Cardiac muscle cell (in vitro differentiated cells and primary cell): Measurements from ENCODE around the gene KDM5A. TPM values are rescaled to one million over a fixed set of nuclear protein-coding genes. Genes with fewer than 3 reads are reported as not detected.
A peak's percentile ranks its signal among the peaks of the same experiment; 100 is the strongest.

Experiments used
- DNase-seq, 2 donors: peaks; one replicate each; pipeline versions ENCODE4 v3.0.0 to v3.0.0-alpha.2; 2010 to 2017; ENCODE audit warnings: low read depth in 1 of 2, low spot score in 1 of 2
- H3K27ac ChIP-seq: fragments of 200-600 bp; sonication (generic); 2 replicates; pipeline ENCODE4 v1.5.1; 2016
- H3K27me3 ChIP-seq: fragments of 200-600 bp; sonication (generic); 2 replicates; pipeline ENCODE4 v1.6.0; 2016; ENCODE audit warnings: control low read depth
- H3K36me3 ChIP-seq: fragments of 200-600 bp; sonication (generic); 2 replicates; pipeline ENCODE4 v1.5.1; 2016; ENCODE audit warnings: control low read depth
- H3K4me1 ChIP-seq: fragments of 200-600 bp; sonication (generic); 2 replicates; pipeline ENCODE4 v1.8.1; 2017; ENCODE audit warnings: low read depth, mild to moderate bottlenecking, mixed run types
- H3K4me3 ChIP-seq: fragments of 200-600 bp; sonication (generic); 2 replicates; pipeline ENCODE4 v1.5.1; 2016; ENCODE audit warnings: mild to moderate bottlenecking
- H3K9me3 ChIP-seq: fragments of 200-600 bp; sonication (generic); 2 replicates; pipeline ENCODE4 v1.5.1; 2017; ENCODE audit warnings: low read depth, mild to moderate bottlenecking, control low read depth
- polyA plus RNA-seq: library from polyadenylated mRNA; unstranded; fragments of >200 nt; fragmentation: Nextera tagmentation; extraction: Ambion mirVana; gene quantifications from 2 replicates; pipeline ENCODE4 v1.2.1, GENCODE V29; 2016
- total RNA-seq: library from RNA; depleted of rRNA; stranded (reverse); fragments of >200 nt; gene quantifications from 2 replicates; pipeline ENCODE4 v1.2.3, GENCODE V29; 2016
- TF ChIP-seq, protein P1 (sequence below): IDR thresholded peaks from 2 replicates; pipeline ENCODE4 v1.5.1; 2012; ENCODE audit warnings: low read depth, mild to moderate bottlenecking, low read length

The KDM5A gene
- total and polyA plus RNA-seq, 2 experiments from 2014 or later: 36.3 to 41.1 TPM

- TF ChIP-seq, protein P1, sequence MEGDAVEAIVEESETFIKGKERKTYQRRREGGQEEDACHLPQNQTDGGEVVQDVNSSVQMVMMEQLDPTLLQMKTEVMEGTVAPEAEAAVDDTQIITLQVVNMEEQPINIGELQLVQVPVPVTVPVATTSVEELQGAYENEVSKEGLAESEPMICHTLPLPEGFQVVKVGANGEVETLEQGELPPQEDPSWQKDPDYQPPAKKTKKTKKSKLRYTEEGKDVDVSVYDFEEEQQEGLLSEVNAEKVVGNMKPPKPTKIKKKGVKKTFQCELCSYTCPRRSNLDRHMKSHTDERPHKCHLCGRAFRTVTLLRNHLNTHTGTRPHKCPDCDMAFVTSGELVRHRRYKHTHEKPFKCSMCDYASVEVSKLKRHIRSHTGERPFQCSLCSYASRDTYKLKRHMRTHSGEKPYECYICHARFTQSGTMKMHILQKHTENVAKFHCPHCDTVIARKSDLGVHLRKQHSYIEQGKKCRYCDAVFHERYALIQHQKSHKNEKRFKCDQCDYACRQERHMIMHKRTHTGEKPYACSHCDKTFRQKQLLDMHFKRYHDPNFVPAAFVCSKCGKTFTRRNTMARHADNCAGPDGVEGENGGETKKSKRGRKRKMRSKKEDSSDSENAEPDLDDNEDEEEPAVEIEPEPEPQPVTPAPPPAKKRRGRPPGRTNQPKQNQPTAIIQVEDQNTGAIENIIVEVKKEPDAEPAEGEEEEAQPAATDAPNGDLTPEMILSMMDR: no peak
- peak in 1 of 2 donors; percentile 13 for DNase-seq
- Histone ChIP-seq H3K4me3 (no peak overlapping the region), H3K27ac (peak overlapping the region; percentile 76), H3K36me3 (no peaks in the 10 kb centered on the region), H3K9me3 (no peaks in the 10 kb centered on the region), H3K27me3 (no peaks in the 10 kb centered on the region), H3K4me1 (peaks cover 24% of the 10 kb centered on the region)
Measured at GRCh38 chr12:269191-269590, 119.9 kb downstream of the KDM5A start.

- H3K36me3 ChIP-seq: no peaks in the 10 kb centered on the region
- H3K4me1 ChIP-seq: peaks cover 31% of the 10 kb centered on the region
- DNase-seq: no peak
Measured at GRCh38 chr12:268483-268840, 120.7 kb downstream of the KDM5A start.

DNA sequence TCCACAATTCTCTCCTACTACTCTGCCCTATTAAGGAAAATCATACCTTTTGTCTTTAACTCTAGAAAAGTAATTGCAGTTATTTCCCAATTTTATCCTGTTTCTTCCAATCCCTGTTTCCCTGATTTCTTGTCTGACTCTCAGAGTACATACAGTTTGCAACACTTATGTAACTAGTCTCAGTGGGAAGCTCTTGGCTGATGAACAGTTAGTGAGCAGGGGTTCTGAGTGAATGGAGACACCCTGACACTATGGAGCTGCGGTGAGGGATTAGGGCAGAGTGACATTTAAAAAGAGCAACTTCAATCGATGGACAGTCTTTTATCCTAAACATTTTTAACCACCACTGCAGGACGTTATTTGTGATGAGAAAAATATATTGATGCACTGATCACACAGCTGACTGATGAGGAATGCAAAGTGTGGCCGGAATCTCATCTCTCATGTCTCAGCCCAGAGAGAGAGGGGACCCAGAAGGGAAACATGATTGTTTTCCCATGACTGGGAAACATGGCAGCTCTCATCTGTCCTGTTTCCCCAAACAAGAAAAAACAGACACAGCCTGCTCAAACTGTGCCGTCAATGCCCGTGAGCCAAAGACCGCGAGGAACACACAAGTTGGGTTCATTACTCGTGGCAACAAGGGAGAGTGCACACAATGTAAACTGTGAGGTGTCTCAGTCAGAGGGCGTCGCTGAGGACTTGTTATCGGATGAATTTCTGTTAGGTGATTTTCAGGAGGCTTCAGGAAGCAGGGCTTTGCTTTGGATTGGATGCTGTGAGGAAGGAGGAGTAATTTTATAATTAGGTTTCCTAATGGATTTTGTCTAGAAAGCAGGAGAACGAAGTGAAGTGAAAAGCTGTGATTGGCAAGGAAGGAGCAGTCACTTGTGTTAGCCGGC is 121.3 kb downstream of the KDM5A start:
- TF ChIP-seq, protein P1: no peak
- DNase-seq: peak in 1 of 2 donors; percentile 20
- no peak overlapping the region for H3K4me3 ChIP-seq
- H3K9me3 ChIP-seq: no peaks in the 10 kb centered on the region
- peaks cover 37% of the 10 kb centered on the region for H3K4me1 ChIP-seq
- peak overlapping the region; percentile 76 for H3K27ac ChIP-seq
- no peaks in the 10 kb centered on the region for H3K27me3 ChIP-seq
- H3K36me3 ChIP-seq: no peaks in the 10 kb centered on the region

More at GRCh38 chr12:268483-268840, 120.7 kb downstream of the KDM5A start:
- Histone ChIP-seq H3K27me3 (no peaks in the 10 kb centered on the region), H3K9me3 (no peaks in the 10 kb centered on the region), H3K27ac (peak overlapping the region; percentile 76), H3K4me3 (no peak overlapping the region)
- TF ChIP-seq, protein P1: no peak

DNA sequence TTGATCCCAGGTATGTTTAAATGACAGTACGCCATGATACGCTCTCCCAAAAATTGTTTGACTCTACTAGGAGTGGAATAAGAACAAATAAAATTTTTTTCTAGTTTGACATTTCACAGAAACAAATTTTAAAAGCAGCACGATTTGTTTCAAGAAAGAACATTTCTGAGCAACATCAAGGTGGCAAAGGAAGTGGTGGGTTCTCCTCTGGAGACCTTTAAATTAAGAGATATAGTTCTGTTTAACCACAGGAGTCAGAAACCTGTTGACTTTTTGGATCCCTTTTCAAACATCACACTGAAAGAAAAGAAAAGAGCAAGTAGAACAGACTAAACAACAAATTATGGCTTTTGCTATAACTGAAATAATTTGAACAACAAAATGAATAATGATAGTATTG is 124.0 kb downstream of the KDM5A start:
- Histone ChIP-seq H3K27me3 (no peaks in the 10 kb centered on the region), H3K4me3 (no peak overlapping the region), H3K27ac (no peak overlapping the region), H3K9me3 (no peaks in the 10 kb centered on the region), H3K36me3 (no peaks in the 10 kb centered on the region), H3K4me1 (peaks cover 46% of the 10 kb centered on the region)
- no peak for DNase-seq
- TF ChIP-seq, protein P1: no peak

- Histone ChIP-seq H3K9me3 (no peaks in the 10 kb centered on the region), H3K27me3 (no peaks in the 10 kb centered on the region), H3K4me1 (peaks cover 43% of the 10 kb centered on the region), H3K27ac (peak overlapping the region; percentile 70), H3K4me3 (no peak overlapping the region), H3K36me3 (no peaks in the 10 kb centered on the region)
- peak in 1 of 2 donors; percentile 59 for DNase-seq
- TF ChIP-seq, protein P1: no peak
Measured at GRCh38 chr12:264269-264668, 124.9 kb downstream of the KDM5A start.
